HEK293 (cell line): ENCODE data around the gene ATP7A.

ENCODE experiments used
- CTCF ChIP-seq: fragments of 450-650 bp; formaldehyde crosslinking; IDR thresholded peaks from 2 replicates; pipeline ENCODE4 v1.5.1; 2016; ENCODE audit warnings: missing biosample characterization, missing genetic modification characterization
- KLF7 ChIP-seq: fragments of 450-650 bp; formaldehyde crosslinking; IDR thresholded peaks from 2 replicates; pipeline ENCODE4 v1.5.1; 2016; ENCODE audit warnings: missing biosample characterization, missing genetic modification characterization, borderline replicate concordance
- ZBTB44 ChIP-seq: fragments of 450-650 bp; IDR thresholded peaks from 2 replicates; pipeline ENCODE4 v1.5.1; 2018; ENCODE audit warnings: missing biosample characterization, mild to moderate bottlenecking, missing genetic modification characterization

GRCh38 chrX:78011846-78012245 is 101.4 kb downstream of the ATP7A start:
- TF ChIP-seq CTCF (tag by site-specific recombination) (no peak), KLF7 (tag by site-specific recombination) (no peak), ZBTB44 (tag by site-specific recombination) (no peak)
